Skeletal muscle tissue (tissue), 4 donors: ENCODE results near the gene SIX1. TPM values are rescaled to one million over a fixed set of nuclear protein-coding genes. Genes with fewer than 3 reads are reported as not detected.

Experiments
- H3K27ac ChIP-seq: one replicate; pipeline ENCODE4 v1.7.0; 2013; ENCODE audit warnings: mild to moderate bottlenecking, low read depth, low read length, inconsistent platforms
- H3K27me3 ChIP-seq, 3 donors: one replicate each; pipeline ENCODE4 v1.7.0; 2013; ENCODE audit warnings: low read length in 3 of 3; ENCODE audit not compliant: control insufficient read depth in 3 of 3, insufficient read depth in 3 of 3
- H3K36me3 ChIP-seq, 3 donors: one replicate each; pipeline ENCODE4 v1.7.0; 2013; ENCODE audit warnings: low read length in 3 of 3; ENCODE audit not compliant: control insufficient read depth in 3 of 3, insufficient read depth in 3 of 3
- H3K4me1 ChIP-seq, 3 donors: one replicate each; pipeline ENCODE4 v1.7.0; 2013; ENCODE audit warnings: low read length in 3 of 3, mild to moderate bottlenecking in 3 of 3; ENCODE audit not compliant: control insufficient read depth in 3 of 3, insufficient read depth in 3 of 3
- H3K4me3 ChIP-seq, 3 donors: one replicate each; pipeline ENCODE4 v1.7.0; 2013; ENCODE audit warnings: low read length in 3 of 3
- H3K9ac ChIP-seq, 3 donors: one replicate each; pipeline ENCODE4 v1.7.0; 2013; ENCODE audit warnings: low read length in 3 of 3, mild to moderate bottlenecking in 3 of 3, moderate library complexity in 2 of 3, low read depth in 1 of 3
- H3K9me3 ChIP-seq, 3 donors: one replicate each; pipeline ENCODE4 v1.7.0; 2013; ENCODE audit warnings: low read length in 3 of 3; ENCODE audit not compliant: control insufficient read depth in 3 of 3
- total RNA-seq: library from RNA; depleted of rRNA; stranded (reverse); fragments of >200 nt; gene quantifications from one replicate; pipeline ENCODE4 v1.2.3, GENCODE V29; 2014
- donor health status: Osteomylitis.

SIX1 gene
- total RNA-seq, 1 donor from 2014 or later = 45.4 TPM

- no peaks in the 10 kb centered on the region for H3K27me3 ChIP-seq
These were observed 32.8 kb downstream of the SIX1 start for GRCh38 chr14:60616461-60616959.

GRCh38 chr14:60602291-60602690 lies 47.0 kb downstream of the SIX1 start:
- Histone ChIP-seq H3K4me3 (no peak overlapping the region), H3K9me3 (no peaks in the 10 kb centered on the region), H3K36me3 (no peaks in the 10 kb centered on the region), H3K9ac (no peak overlapping the region), H3K27ac (no peak overlapping the region), H3K4me1 (no peaks in the 10 kb centered on the region), H3K27me3 (no peaks in the 10 kb centered on the region)

More at GRCh38 chr14:60616461-60616959, 32.8 kb downstream of the SIX1 start:
- H3K9me3 ChIP-seq = no peaks in the 10 kb centered on the region
- H3K36me3 ChIP-seq = no peaks in the 10 kb centered on the region
- H3K4me1 ChIP-seq = no peaks in the 10 kb centered on the region
- peak overlapping the region in 1 of 3 donors; percentile 2 for H3K4me3 ChIP-seq
- no peak overlapping the region for H3K27ac ChIP-seq
- no peak overlapping the region for H3K9ac ChIP-seq

DNA sequence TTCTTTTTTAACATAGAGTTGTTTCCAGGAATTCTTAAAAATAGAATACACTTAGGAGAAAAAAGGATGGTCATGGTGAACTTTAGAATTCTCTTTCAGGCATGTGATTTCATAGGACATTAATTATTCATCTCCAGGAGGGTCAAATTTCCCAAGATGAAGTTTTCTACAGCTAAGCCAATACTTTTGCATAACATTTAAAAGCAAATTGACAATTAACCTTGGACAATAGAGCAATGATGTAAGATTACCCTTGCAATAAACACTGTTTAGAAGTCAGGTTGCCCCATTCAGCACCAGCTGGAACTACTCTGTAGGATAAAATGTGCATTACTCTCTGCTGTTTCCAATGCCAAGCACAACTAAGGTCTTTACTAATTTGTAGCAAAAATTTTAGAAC lies 49.5 kb downstream of the SIX1 start:
- Histone ChIP-seq H3K4me3 (no peak overlapping the region), H3K4me1 (no peaks in the 10 kb centered on the region), H3K9me3 (no peaks in the 10 kb centered on the region), H3K27ac (no peak overlapping the region), H3K36me3 (no peaks in the 10 kb centered on the region), H3K27me3 (no peaks in the 10 kb centered on the region), H3K9ac (no peak overlapping the region)

DNA sequence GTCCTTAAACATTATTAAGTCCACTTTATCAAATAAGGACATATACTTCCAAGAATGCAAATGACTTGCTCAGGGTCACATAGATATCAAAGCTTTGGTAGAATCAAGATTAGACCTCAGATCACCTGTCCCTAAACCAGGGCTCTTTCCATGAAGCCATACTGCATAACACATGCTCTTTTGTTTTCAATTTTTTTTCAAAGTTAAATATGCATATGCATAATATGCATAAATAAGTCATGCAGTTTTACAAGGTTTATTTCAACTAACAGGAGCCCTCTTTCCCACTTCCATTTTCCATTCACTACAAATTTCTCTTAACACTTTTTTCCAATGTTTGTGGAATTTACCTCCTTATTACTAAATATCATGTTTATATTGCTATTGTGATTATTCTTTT lies 53.1 kb downstream of the SIX1 start:
- Histone ChIP-seq H3K9ac (no peak overlapping the region), H3K27me3 (no peaks in the 10 kb centered on the region), H3K9me3 (no peaks in the 10 kb centered on the region), H3K36me3 (no peaks in the 10 kb centered on the region), H3K4me3 (no peak overlapping the region), H3K27ac (no peak overlapping the region), H3K4me1 (no peaks in the 10 kb centered on the region)

- Histone ChIP-seq H3K4me1 (no peaks in the 10 kb centered on the region), H3K36me3 (no peaks in the 10 kb centered on the region), H3K9me3 (no peaks in the 10 kb centered on the region), H3K27me3 (no peaks in the 10 kb centered on the region), H3K4me3 (no peak overlapping the region), H3K27ac (no peak overlapping the region), H3K9ac (no peak overlapping the region)
These were observed 55.2 kb downstream of the SIX1 start for GRCh38 chr14:60594062-60594461.

Other genes with a start within 250 kb of the SIX1 start
- gene C14orf39, start 163.4 kb downstream of the SIX1 start, total RNA-seq = 2.1 TPM
- not detected for gene SIX6, start 140.3 kb downstream of the SIX1 start, total RNA-seq
- gene SIX4, start 74.9 kb upstream of the SIX1 start, total RNA-seq = 11.0 TPM
- gene MNAT1, start 85.3 kb upstream of the SIX1 start, total RNA-seq = 103 TPM